GM12878 (cell line): ENCODE data around the gene SLC25A33. TPM values are rescaled to one million over a fixed set of nuclear protein-coding genes. Genes with fewer than 3 reads are reported as not detected.

Experiments used
- ASH2L ChIP-seq: fragments of 300-600, 200-600 bp; sonication (generic); IDR thresholded peaks from 2 replicates; pipeline ENCODE4 v1.6.1; 2017; ENCODE audit warnings: low read depth, mild to moderate bottlenecking, borderline replicate concordance
- ATF2 ChIP-seq: IDR thresholded peaks from 2 replicates; pipeline ENCODE4 v1.6.1; 2012; ENCODE audit warnings: low read length, inconsistent platforms
- E2F8 ChIP-seq: fragments of 450-650 bp; IDR thresholded peaks from 2 replicates; pipeline ENCODE4 v1.6.1; 2018; ENCODE audit warnings: mild to moderate bottlenecking, low read depth, moderate library complexity; ENCODE audit not compliant: partially characterized antibody
- EZH2 ChIP-seq: IDR thresholded peaks from 2 replicates; pipeline ENCODE4 v1.6.1; 2012; ENCODE audit warnings: low read depth, mild to moderate bottlenecking, control low read depth, inconsistent platforms, low read length, borderline replicate concordance; ENCODE audit not compliant: control insufficient read depth
- IRF3 ChIP-seq: fragments of 450-650 bp; IDR thresholded peaks from 2 replicates; pipeline ENCODE4 v1.6.1; 2014; ENCODE audit warnings: mild to moderate bottlenecking
- IRF5 ChIP-seq: fragments of 450-650 bp; IDR thresholded peaks from 2 replicates; pipeline ENCODE4 v1.6.1; 2017; ENCODE audit warnings: borderline replicate concordance
- PBX3 ChIP-seq: IDR thresholded peaks from 2 replicates; pipeline ENCODE4 v1.6.1; 2011; ENCODE audit warnings: mild to moderate bottlenecking, low read depth, low read length, moderate library complexity; ENCODE audit not compliant: insufficient replicate concordance
- PKNOX1 ChIP-seq: fragments of 450-650 bp; IDR thresholded peaks from 2 replicates; pipeline ENCODE4 v1.6.1; 2016; ENCODE audit warnings: mild to moderate bottlenecking
- PRDM15 ChIP-seq: fragments of 450-650 bp; formaldehyde crosslinking; IDR thresholded peaks from 2 replicates; pipeline ENCODE4 v1.4.0; 2020; ENCODE audit warnings: mild to moderate bottlenecking, moderate library complexity
- RAD21 ChIP-seq: IDR thresholded peaks from 2 replicates; pipeline ENCODE4 v1.6.1; 2011; ENCODE audit warnings: mild to moderate bottlenecking, low read depth, low read length, moderate library complexity; ENCODE audit not compliant: insufficient read depth
- RELB ChIP-seq: fragments of 450-650 bp; IDR thresholded peaks from 2 replicates; pipeline ENCODE4 v1.6.1; 2017; ENCODE audit warnings: low read depth, mild to moderate bottlenecking, moderate library complexity
- STAT3 ChIP-seq: IDR thresholded peaks from 2 replicates; pipeline ENCODE4 v1.6.1; 2011; ENCODE audit warnings: low read depth, low read length, improper control_type of control experiment
- ZSCAN29 ChIP-seq: fragments of 450-650 bp; IDR thresholded peaks from 2 replicates; pipeline ENCODE4 v1.6.1; 2017; ENCODE audit warnings: mild to moderate bottlenecking, moderate library complexity
- polyA plus RNA-seq, 11 experiments: library from polyadenylated mRNA; depleted of rRNA in 4 of 11; unstranded in 6 of 11; stranded (reverse) in 5 of 11; fragments of >200 nt; fragmentation: Nextera tagmentation in 4 of 11; fragmentation: Illumina TruSeq in 1 of 11; extraction: Ambion mirVana in 4 of 11; extraction: Trizol in 1 of 11; gene quantifications; 1 replicate in 1 of 11; 2 replicates in 10 of 11; pipeline versions ENCODE4 v1.2.1 to v1.2.3, GENCODE V29; 2011 to 2016; ENCODE audit warnings: inconsistent platforms in 2 of 11, missing spikeins in 2 of 11, low read depth in 1 of 11
- total RNA-seq, 4 experiments: library from RNA; depleted of rRNA in 3 of 4; stranded (reverse); fragments of >200 nt in 3 of 4; fragmentation: Illumina TruSeq in 1 of 4; extraction: Trizol in 1 of 4; gene quantifications; 2 replicates each; pipeline versions ENCODE4 v1.2.1 to v1.2.3, GENCODE V29; 2013 to 2021

SLC25A33 gene
- total and polyA plus RNA-seq, 10 of the 15 experiments (the other 5 are each of a cell fraction or from before 2014, with no cell fraction given), result 1.7 to 11.2 (median 8.4) TPM

GRCh38 chr1:9539829-9540550 lies 725 bp downstream of the SLC25A33 start (continued):
- no peak for TF ChIP-seq ATF2
- no peak for TF ChIP-seq RELB
- TF ChIP-seq ASH2L, result no peak
- TF ChIP-seq PRDM15 (CRISPR knock-in tag), result no peak
- TF ChIP-seq IRF3, result no peak
- no peak for TF ChIP-seq PBX3
- no peak for TF ChIP-seq PKNOX1
- TF ChIP-seq IRF5, result no peak
- TF ChIP-seq RAD21, result no peak
- TF ChIP-seq EZH2, result no peak
- no peak for TF ChIP-seq STAT3
- no peak for TF ChIP-seq ZSCAN29
- TF ChIP-seq E2F8, result no peak
